K562 (cell line): ENCODE measurements around the gene SNAP23. TPM values are rescaled to one million over a fixed set of nuclear protein-coding genes. Genes with fewer than 3 reads are reported as not detected.

ENCODE experiments used
- ZNF224 ChIP-seq: sonication (generic); formaldehyde crosslinking; IDR thresholded peaks from 2 replicates; pipeline ENCODE4 v1.8.0; 2022; ENCODE audit warnings: mild to moderate bottlenecking, missing genetic modification reagents
- polyA plus RNA-seq, 8 experiments: library from polyadenylated mRNA; depleted of rRNA in 4 of 8; stranded (reverse) in 5 of 8; unstranded in 3 of 8; fragments of >200 nt; fragmentation: Nextera tagmentation in 2 of 8; fragmentation: Illumina TruSeq in 1 of 8; extraction: Ambion mirVana in 2 of 8; extraction: Trizol in 1 of 8; gene quantifications; 2 replicates each; pipeline versions ENCODE4 v1.2.1 to v1.2.3, GENCODE V29; 2011 to 2014; ENCODE audit warnings: inconsistent platforms in 1 of 8, missing spikeins in 1 of 8
- total RNA-seq, 7 experiments: library from RNA; depleted of rRNA in 6 of 7; stranded (reverse); fragments of >200 nt in 6 of 7; fragmentation: Illumina TruSeq in 2 of 7; extraction: Trizol in 2 of 7; gene quantifications; 2 replicates each; pipeline versions ENCODE4 v1.2.1 to v1.2.3, GENCODE V29; 2011 to 2021; ENCODE audit warnings: low replicate concordance in 1 of 7
- TF ChIP-seq, protein P1 (sequence below): sonication (generic); formaldehyde crosslinking; IDR thresholded peaks from 2 replicates; pipeline ENCODE4 v1.8.0; 2022; ENCODE audit warnings: mild to moderate bottlenecking, missing genetic modification reagents
- TF ChIP-seq, protein P2 (sequence below): fragments of 450-650 bp; formaldehyde crosslinking; IDR thresholded peaks from 2 replicates; pipeline ENCODE4 v1.4.0; 2020; ENCODE audit warnings: mild to moderate bottlenecking, moderate library complexity
- TF ChIP-seq, protein P3 (sequence below): IDR thresholded peaks from 3 replicates; pipeline ENCODE4 v1.6.1; 2011; ENCODE audit warnings: borderline replicate concordance, mild to moderate bottlenecking; ENCODE audit not compliant: insufficient read length, insufficient read depth
- TF ChIP-seq, protein P4 (sequence below): sonication (generic); formaldehyde crosslinking; IDR thresholded peaks from 2 replicates; pipeline ENCODE4 v1.8.1; 2022; ENCODE audit warnings: missing genetic modification reagents

Gene SNAP23
- total and polyA plus RNA-seq, 9 of the 15 experiments (the other 6 are each of a cell fraction or from before 2014, with no cell fraction given): 78.9 to 168 (median 117) TPM

DNA sequence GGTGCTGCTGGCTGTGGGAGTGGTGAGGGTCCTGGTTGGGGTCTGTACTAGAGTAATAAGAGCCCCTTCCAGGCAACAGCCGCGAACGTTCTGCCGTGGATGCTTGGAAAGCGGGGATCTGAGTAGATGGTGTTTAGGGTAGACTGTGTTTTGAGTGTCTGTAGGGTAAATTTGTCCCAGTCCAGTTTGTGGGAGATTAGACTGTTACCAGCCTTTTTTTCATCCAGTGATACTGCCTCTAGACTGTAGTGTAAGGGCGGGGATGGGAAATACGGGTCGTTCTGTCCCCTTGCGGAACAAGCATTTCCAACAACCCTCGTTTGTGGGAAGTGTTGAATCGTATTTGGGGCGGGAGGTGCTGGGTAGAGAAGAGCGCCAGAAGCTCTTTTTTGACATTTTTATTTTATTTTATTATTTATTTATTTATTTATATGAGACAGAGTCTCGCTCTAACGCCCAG lies 53.6 kb downstream of the SNAP23 start (continued):
- TF ChIP-seq, protein P1, sequence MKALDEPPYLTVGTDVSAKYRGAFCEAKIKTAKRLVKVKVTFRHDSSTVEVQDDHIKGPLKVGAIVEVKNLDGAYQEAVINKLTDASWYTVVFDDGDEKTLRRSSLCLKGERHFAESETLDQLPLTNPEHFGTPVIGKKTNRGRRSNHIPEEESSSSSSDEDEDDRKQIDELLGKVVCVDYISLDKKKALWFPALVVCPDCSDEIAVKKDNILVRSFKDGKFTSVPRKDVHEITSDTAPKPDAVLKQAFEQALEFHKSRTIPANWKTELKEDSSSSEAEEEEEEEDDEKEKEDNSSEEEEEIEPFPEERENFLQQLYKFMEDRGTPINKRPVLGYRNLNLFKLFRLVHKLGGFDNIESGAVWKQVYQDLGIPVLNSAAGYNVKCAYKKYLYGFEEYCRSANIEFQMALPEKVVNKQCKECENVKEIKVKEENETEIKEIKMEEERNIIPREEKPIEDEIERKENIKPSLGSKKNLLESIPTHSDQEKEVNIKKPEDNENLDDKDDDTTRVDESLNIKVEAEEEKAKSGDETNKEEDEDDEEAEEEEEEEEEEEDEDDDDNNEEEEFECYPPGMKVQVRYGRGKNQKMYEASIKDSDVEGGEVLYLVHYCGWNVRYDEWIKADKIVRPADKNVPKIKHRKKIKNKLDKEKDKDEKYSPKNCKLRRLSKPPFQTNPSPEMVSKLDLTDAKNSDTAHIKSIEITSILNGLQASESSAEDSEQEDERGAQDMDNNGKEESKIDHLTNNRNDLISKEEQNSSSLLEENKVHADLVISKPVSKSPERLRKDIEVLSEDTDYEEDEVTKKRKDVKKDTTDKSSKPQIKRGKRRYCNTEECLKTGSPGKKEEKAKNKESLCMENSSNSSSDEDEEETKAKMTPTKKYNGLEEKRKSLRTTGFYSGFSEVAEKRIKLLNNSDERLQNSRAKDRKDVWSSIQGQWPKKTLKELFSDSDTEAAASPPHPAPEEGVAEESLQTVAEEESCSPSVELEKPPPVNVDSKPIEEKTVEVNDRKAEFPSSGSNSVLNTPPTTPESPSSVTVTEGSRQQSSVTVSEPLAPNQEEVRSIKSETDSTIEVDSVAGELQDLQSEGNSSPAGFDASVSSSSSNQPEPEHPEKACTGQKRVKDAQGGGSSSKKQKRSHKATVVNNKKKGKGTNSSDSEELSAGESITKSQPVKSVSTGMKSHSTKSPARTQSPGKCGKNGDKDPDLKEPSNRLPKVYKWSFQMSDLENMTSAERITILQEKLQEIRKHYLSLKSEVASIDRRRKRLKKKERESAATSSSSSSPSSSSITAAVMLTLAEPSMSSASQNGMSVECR (CRISPR knock-in tag): no peak; the same call in 1 of the 2 replicates
- TF ChIP-seq ZNF224 (CRISPR knock-in tag): no peak
- TF ChIP-seq, protein P2, sequence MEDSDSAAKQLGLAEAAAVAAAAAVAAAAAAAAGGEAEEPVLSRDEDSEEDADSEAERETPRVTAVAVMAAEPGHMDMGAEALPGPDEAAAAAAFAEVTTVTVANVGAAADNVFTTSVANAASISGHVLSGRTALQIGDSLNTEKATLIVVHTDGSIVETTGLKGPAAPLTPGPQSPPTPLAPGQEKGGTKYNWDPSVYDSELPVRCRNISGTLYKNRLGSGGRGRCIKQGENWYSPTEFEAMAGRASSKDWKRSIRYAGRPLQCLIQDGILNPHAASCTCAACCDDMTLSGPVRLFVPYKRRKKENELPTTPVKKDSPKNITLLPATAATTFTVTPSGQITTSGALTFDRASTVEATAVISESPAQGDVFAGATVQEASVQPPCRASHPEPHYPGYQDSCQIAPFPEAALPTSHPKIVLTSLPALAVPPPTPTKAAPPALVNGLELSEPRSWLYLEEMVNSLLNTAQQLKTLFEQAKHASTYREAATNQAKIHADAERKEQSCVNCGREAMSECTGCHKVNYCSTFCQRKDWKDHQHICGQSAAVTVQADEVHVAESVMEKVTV (CRISPR knock-in tag): no peak
- TF ChIP-seq, protein P3, sequence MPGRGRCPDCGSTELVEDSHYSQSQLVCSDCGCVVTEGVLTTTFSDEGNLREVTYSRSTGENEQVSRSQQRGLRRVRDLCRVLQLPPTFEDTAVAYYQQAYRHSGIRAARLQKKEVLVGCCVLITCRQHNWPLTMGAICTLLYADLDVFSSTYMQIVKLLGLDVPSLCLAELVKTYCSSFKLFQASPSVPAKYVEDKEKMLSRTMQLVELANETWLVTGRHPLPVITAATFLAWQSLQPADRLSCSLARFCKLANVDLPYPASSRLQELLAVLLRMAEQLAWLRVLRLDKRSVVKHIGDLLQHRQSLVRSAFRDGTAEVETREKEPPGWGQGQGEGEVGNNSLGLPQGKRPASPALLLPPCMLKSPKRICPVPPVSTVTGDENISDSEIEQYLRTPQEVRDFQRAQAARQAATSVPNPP: no peak
- TF ChIP-seq, protein P4, sequence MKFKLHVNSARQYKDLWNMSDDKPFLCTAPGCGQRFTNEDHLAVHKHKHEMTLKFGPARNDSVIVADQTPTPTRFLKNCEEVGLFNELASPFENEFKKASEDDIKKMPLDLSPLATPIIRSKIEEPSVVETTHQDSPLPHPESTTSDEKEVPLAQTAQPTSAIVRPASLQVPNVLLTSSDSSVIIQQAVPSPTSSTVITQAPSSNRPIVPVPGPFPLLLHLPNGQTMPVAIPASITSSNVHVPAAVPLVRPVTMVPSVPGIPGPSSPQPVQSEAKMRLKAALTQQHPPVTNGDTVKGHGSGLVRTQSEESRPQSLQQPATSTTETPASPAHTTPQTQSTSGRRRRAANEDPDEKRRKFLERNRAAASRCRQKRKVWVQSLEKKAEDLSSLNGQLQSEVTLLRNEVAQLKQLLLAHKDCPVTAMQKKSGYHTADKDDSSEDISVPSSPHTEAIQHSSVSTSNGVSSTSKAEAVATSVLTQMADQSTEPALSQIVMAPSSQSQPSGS (CRISPR knock-in tag): no peak
